ENCODE data around the gene INTS14.
A peak's percentile ranks its signal among the peaks of the same experiment; 100 is the strongest.

The INTS14 gene

DNA sequence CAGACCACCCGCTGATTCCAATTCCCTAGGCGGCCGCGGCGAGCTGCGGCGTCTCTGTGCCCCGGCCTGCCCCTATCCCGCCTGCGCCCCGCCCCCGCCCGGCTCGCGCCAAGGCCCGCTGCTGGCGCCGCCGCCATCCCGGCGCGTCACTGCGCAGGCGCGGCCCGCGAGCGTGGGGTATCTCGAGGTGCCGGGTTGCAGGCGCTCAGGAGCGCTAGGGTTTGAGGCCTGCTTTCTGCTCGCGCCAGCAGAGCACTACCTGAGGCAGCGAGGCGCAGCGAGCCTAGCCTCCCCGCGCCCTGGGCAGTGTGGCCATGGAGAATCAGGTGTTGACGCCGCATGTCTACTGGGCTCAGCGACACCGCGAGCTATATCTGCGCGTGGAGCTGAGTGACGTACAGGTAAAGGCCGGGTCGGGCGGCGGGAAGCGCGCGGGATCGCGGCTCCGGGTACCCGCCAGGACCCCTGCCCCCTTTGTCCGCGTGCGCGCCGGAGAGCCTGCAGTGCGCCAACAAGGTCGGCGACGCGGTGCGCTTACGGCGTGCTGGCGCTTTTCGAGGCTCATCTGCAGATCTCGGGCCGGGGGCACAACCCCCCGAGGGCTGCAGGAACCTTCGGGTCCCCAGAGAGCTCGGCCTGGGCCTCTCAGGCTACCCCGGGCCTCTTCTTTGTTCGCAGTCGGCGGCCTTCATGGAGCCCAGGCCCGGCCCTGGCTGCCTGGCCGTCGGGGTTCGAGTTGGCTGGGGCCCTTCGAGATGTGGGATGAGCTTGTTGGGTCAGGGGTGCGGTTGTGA lies 80.4 kb downstream of the INTS14 start, which contains the start of gene HACD3:
Gene HACD3 (plus strand): TSS at position 146 of the 794 bp plus-strand sequence. CDS start 169 bp downstream, at position 315.
- DNase-seq (ENCODE audit: low read depth) = peak; percentile 82

- DNase-seq (ENCODE audit: low read depth) = no peak
These were observed 81.1 kb downstream of the INTS14 start for GRCh38 chr15:65529762-65530317.

All from T follicular helper cell (primary cell).